HG02678 (cell line): ENCODE data around the gene VDAC1.
"Not testable (repeated sequence)": the region's sequence is repeated elsewhere in the genome, so short reads cannot be mapped to it uniquely, and the experiment has no call there.

ENCODE experiments used
- ATAC-seq: cut with Tn5 transposase; IDR thresholded peaks from one replicate; pipeline ENCODE4 v1.9.1; 2021; ENCODE audit warnings: mild to moderate bottlenecking, moderate library complexity; ENCODE audit not compliant: unreplicated experiment

The VDAC1 gene

GRCh38 chr5:133995883-133996563 is 8.8 kb downstream of the VDAC1 start:
- no peak for ATAC-seq

DNA sequence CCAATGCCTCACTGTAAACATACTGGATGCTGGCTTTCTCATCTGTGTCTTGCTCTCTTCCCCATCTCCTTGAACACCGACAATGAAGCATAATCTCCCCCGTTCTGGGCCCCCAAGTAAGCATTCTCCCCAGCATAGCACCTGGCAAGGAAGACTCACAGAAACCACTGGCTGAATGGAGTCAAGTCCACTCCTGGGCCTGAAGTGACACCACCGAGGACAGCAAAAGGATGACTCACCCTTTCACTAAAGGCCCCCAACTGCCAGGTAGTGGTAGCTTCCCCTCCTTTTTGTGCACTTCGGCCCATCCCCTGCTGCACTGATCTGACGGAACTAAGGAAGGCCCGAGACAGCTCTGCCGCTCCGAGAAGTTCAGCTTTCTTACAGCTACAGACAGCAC is 9.4 kb downstream of the VDAC1 start:
- ATAC-seq = no peak

- no peak for ATAC-seq
Observed at GRCh38 chr5:133994990-133995333, 9.8 kb downstream of the VDAC1 start.

DNA sequence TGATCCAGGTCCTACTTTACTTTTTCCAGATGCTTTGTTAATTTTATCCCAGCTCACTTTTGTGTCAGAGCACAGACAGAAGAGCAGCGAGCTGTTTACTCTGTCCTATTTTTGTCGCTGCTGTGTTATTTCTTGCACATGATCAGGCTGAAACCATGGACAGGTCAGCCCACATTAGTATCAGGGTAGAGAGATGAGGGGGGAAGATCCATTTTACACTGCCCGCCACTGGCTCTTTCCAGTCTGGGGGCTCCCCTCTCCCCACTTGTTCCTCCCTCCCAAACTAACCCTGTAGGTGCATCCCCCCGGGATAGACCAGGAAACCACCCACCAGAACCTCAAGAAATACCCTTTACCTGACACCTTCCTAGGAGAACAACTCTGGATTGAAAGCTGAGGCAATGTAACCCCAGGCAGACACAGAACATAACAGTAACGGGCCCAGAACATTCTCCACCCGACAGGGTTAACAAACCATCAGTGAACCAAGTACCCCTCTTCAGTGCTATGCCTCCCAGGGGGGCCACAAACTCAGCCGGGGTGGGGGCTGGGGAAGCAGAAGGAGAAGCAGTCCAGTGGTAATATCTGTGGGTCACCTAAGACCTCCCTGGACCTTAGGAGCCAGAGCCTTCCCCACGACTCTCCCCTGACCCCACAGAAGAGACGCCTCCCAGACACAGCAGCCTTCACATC is 10.3 kb downstream of the VDAC1 start:
- no peak for ATAC-seq

DNA sequence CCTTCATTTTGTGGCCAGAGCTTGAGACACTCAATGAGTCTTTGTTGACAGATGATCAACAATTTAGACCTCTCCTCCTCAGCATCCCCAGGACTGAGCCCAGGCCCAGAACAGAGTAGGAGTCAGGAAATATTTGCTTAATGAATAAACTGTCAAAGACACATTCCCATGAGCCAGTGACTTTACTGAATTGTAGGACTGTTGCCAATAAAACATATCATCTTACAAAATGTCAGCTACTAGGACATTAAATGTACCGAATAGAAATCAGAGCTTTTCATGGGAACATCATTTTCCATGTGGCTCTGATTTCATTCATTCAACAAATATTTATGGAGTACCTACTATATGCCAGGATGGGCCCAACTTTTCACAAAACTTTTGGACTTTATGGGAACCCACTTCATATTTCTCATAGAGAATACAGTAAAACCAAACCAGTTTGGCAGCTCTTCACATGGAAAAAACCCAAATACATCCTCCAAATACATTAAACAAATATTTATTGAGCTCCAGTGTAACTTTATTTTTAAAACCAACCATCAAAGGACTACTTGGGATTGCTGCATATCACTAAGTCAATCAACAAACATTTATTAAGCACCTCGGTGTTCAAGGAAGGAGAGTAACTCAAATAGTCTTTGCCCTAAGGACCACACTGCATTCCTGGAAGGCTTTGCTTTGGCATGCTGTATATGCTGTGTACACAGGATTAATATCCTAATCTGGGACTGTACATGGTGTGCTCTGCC is 11.4 kb downstream of the VDAC1 start:
- ATAC-seq = no peak

DNA sequence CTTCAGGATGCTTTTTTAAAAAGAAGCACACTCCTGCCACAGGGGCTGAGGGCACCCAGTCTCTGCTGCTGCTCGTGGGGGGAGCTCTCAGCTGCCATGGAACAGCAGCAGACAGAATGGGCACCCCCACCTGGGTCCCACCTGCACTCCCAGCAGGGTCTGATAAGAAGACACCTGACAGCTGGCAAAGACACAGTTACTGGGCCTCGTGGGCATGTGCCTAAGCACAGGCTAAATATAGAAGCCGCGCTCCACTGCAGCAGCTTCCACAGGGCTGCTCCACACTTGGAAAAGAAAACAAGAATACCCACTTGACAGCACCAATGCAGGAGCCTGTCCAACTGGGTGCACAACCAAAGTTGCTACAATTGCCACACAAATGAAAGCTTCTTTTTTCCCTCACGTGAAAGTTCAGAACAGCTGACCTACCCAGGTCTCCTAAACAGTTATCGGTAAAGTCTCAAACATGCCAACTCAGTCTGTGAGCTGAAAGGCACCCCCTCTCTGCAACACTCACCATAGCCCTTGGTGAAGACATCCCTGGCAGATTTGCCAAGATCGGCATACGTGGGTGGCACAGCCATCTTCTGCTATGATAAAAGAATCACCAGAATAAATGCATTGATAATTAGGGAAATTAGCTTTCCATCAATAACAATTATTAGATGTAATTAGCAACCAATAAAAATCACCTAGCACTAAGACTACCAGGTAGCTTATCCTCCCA is 12.2 kb downstream of the VDAC1 start:
- no peak for ATAC-seq

DNA sequence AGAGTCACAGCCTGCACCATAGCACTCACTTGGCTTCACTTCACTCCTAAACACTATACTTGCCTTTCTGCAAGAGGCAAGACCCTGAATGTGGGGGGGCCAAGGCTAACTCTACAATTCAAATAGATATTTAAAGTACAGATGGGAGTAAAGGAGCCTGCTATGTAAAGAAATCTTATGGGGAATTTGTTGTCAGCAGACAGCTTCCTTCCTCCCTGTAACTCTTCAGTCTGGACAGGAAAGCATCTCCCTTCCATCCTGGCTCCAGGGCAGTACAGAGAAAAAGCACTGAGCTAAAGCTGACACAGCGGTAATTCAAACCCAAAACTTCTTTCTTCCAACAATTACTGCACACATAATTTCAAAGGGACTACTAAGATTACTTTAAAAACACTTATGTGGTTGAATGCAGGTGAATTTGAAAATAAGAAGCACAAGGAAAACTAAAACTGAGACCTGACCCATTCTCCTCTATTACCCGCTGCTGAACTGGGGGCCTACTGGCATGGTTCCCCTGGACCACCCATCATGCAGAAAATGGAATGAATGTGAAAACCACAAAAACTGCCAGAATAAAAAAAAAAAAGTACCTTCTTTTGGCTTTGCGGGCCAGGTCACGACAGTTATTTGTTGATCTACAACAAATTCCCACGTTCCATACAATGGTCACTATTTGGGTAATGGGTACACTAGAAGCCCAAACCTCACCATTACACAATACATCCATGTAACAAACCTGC is 13.4 kb downstream of the VDAC1 start:
- no peak for ATAC-seq

DNA sequence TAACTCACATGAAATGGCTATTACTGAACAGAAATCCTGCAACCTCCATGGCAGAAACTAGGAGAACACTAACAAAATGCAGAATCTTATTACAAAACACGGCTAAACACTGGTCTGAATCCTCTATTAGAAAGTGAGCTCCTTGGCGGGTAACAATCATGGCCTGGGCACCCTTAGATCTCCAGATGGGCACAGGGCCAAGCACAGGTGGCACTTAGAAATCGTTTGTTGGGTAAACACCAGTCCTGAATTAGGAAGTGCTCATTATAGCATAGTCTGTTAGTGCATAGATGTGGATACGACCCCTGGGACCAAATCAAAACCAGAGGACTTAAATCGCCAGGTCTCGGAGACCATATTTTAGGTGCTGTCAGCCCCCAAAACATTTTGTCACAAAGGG is 14.4 kb downstream of the VDAC1 start:
- no peak for ATAC-seq

- ATAC-seq = no peak
Observed at GRCh38 chr5:133985540-133986180, 19.1 kb downstream of the VDAC1 start.

GRCh38 chr5:133983674-133984073 is 21.1 kb downstream of the VDAC1 start:
- ATAC-seq = no peak

- no peak for ATAC-seq
Observed at GRCh38 chr5:133981714-133982113, 23.1 kb downstream of the VDAC1 start.

GRCh38 chr5:133980652-133981051 is 24.1 kb downstream of the VDAC1 start:
- no peak for ATAC-seq

DNA sequence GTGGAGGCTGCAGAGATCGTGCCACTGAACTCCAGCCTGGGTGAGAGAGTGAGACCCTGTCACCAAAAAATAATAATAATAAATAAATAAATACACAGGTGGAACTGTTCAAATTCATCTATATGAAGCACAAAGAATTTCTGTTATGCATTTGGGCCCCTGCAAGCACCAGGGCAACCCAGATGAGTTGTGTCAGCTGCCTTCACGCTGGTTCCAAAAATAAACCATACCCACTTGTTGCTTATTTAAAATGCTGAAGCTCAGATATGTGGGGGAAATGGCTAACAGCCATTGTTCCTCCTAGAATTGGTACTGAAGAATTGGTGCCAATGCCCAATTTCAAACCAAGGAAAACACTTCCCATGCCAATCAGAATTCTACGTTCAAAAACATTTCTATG is 25.8 kb downstream of the VDAC1 start:
- ATAC-seq = no peak

DNA sequence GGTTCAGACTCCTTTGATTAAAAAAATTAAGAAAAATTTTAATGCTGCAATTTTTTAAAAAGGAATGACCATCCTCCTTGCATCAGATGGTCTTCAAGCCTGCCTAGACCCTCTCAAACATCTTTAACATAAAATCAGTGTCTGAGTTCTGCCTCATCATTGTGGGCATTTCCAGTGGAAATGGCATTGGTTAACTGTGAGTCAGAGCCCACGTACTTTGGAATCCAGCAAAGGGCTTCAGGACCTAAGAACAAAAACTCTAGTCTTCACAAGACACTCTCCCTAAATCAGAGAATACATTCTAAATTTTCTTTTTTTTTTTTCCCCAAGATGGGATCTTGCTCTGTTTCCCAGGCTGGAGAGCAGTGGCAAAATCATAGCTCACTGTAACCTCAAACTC is 26.9 kb downstream of the VDAC1 start:
- ATAC-seq = no peak

- peak; percentile 65 for ATAC-seq
Observed at GRCh38 chr5:133977161-133977787, 27.5 kb downstream of the VDAC1 start.

DNA sequence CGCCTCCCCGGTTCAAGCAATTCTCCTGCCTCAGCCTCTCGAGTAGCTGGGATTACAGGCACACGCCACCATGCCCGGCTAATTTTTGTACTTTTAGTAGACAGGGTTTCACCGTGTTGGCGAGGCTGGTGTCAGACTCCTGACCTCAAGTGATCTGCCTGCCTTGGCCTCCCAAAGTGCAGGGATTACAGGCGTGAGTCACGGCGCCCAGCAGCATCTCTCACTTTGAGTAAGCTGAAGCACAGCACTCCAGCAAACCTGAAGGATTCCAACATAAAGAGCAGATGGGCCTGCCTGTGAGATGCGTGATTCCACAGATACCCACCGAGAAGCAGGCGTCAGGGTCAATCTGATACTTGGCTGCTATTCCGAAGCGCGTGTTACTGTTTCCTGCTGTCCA is 29.2 kb downstream of the VDAC1 start:
- ATAC-seq = not testable (repeated sequence)

- no peak for ATAC-seq
Observed at GRCh38 chr5:133974142-133974541, 30.6 kb downstream of the VDAC1 start.

DNA sequence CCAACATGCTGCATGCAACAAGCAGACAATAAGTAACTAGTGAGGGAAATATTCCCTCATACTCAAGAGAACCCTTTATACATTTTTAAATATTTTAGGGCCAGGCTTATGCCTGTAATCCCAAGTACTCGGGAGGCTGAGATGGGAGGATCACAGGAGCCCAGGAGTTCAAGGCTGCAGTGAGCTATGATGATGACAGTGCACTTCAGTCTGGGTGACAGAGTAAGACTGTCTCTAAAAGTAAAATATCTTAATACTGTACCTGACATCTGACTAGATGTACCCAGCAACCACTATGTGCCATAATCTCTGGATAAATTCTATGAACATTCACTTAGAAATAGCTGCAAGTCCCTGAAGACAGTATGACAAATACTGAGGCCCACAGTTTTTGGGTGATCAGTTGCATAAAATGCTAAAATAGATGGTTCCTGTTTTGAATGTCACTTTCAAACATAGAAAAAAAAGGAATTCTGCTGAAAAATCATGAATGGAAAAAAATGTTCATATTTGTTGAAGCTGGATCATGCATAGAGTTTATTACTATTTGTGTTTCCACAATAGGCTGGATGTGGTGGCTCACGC is 34.4 kb downstream of the VDAC1 start:
- ATAC-seq = no peak

DNA sequence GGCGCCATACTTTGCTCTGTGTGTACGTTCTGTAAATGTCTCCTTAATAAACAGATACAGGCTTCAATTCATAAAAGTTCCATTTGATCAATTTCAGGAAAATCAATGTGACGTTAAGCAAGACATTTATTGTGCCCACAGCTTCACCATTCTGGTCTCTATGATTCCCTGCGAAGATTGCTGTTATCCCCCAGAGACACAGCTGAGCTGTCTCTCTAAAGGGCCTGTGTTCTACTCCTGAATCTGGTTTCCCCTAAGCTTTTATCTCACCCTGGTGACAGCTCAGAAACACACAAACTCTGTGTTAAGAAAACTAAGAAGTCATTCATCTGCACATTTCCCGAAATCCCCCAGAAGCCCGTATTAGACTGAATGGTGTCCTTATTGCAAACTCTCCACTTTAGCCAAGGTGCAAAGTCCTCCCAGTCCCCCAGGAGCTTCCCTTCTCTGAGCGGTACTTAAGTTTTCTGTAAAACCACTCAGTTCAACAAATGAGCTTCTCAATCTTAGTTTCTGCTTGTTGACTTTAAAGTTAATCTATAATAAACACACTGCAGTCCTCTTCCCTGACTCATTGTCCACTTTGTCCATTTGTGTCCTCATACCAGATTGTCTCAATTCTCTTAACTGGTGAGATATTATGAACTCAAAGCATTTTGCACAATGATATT is 35.0 kb downstream of the VDAC1 start:
- ATAC-seq = no peak
